ENCODE measurements around the gene EFCAB6. TPM values are rescaled to one million over a fixed set of nuclear protein-coding genes. Genes with fewer than 3 reads are reported as not detected.

The EFCAB6 gene
- total and polyA plus RNA-seq, 2 donors (not counting 3 experiments of a cell fraction or from before 2014, with no cell fraction given) = 0.07 to 0.31 TPM

DNA sequence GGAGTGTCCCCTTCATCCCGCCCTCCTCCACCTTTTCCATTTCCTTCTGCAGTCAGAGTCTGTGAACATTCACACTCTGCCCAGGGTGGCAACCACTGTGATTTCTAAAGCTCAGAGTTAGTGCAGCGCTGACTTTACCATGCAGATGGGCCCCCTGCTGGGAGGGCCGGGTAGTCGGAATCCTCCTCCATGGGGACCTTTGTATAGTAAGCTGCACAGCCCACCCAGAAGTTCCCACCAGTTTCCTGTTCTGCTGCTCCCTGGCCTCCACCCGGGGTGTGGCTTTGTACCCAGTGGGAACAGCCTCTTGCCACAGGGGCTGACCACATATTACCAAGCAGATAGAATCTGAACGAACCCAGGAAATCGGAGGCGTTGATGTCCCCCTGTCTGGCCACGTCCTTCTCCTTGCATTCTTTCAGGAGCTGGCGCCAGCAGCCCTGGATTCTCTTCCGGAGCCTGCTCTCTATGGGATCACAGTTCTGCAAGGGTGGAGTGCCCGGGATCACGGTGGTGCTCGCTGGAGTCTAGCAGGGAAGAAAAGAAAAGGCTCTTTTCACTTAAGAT lies 275.0 kb downstream of the EFCAB6 start:
- Histone ChIP-seq H3K4me2 (ENCODE audit: insufficient read depth, low read length) (no peak overlapping the region), H3K27me3 (ENCODE audit: control insufficient read depth in 2 of 2, insufficient read depth in 2 of 2, low read length in 2 of 2) (no peaks in the 10 kb centered on the region), H3K27ac (ENCODE audit: insufficient read depth, low read depth, low read length) (no peak overlapping the region), H3K9ac (replicated peaks; ENCODE audit: extremely low read depth, insufficient read depth, low read length) (no peak overlapping the region), H4K20me1 (replicated peaks; ENCODE audit: control insufficient read depth, extremely low read depth, insufficient read depth, low read length) (no peaks in the 10 kb centered on the region), H3K9me3 (replicated peaks; ENCODE audit: control insufficient read depth, insufficient read depth, low read length) (no peaks in the 10 kb centered on the region), H3K4me1 (ENCODE audit: control insufficient read depth, extremely low read depth, insufficient read depth, low read length) (no peaks in the 10 kb centered on the region), H3K4me3 (replicated peaks in 1 of 3; ENCODE audit: insufficient read depth in 1 of 3, low read depth in 1 of 3, low read length in 3 of 3) (no peak overlapping the region), H3K79me2 (ENCODE audit: control insufficient read depth, insufficient read depth, low read length) (no peaks in the 10 kb centered on the region), H3K9me1 (replicated peaks; ENCODE audit: control insufficient read depth, extremely low read depth, insufficient read depth, low read length) (no peaks in the 10 kb centered on the region), H2AFZ (ENCODE audit: low read depth, low read length) (no peak overlapping the region), H3K36me3 (ENCODE audit: control insufficient read depth in 2 of 2, extremely low read depth in 1 of 2, insufficient read depth in 2 of 2, low read length in 2 of 2) (no peaks in the 10 kb centered on the region)
- intact Hi-C loops (cut with micrococcal nuclease) (no loop called here), dilution Hi-C loops (cut with MboI; ENCODE audit: extremely low pct_ligation_motif_present, low sequenced_read_pairs) (no loop called here)
- ChIA-PET POLR2A (no interaction called here), CTCF (interaction anchor here (1.4 kb wide), 1 partner anchor 11 kb away, joined by 3 read pairs; no protein-coding TSS in a partner anchor)
- TF ChIP-seq, protein P1, sequence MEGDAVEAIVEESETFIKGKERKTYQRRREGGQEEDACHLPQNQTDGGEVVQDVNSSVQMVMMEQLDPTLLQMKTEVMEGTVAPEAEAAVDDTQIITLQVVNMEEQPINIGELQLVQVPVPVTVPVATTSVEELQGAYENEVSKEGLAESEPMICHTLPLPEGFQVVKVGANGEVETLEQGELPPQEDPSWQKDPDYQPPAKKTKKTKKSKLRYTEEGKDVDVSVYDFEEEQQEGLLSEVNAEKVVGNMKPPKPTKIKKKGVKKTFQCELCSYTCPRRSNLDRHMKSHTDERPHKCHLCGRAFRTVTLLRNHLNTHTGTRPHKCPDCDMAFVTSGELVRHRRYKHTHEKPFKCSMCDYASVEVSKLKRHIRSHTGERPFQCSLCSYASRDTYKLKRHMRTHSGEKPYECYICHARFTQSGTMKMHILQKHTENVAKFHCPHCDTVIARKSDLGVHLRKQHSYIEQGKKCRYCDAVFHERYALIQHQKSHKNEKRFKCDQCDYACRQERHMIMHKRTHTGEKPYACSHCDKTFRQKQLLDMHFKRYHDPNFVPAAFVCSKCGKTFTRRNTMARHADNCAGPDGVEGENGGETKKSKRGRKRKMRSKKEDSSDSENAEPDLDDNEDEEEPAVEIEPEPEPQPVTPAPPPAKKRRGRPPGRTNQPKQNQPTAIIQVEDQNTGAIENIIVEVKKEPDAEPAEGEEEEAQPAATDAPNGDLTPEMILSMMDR (IDR thresholded peaks at IDR 0.05; ENCODE audit: extremely low read depth in 1 of 2, insufficient read depth in 1 of 2, low read depth in 1 of 2, low read length in 2 of 2) = peak in 1 of 2 donors; percentile 9
- TF ChIP-seq FOS (IDR thresholded peaks at IDR 0.05; ENCODE audit: borderline replicate concordance, insufficient read depth, low read length) = no peak
- BruUV-seq (replicated peaks) = no TSS peak
- FAIRE-seq (no peak), DNase-seq (ENCODE audit: low read depth, low spot score) (no peak)

DNA sequence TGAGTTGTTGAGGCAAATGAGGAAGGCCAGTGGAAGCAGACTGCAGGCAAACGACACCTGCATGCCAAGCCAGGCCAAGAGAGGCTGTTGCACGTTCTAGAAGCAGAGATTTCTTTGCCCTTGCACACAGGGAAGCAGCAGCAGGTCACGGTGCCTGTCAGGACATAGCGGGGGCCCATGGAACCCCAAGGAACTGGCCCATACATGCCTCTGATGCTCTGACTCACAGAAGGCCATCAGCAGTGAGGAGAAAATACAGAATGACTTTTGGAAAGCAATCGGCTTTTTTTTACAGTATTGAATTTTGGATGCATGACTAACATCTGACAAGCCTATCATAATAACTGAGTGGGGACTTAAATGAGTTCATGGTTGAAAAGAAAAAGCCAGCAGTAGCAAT lies 276.4 kb downstream of the EFCAB6 start:
- Histone ChIP-seq H4K20me1 (replicated peaks; ENCODE audit: control insufficient read depth, extremely low read depth, insufficient read depth, low read length) (no peaks in the 10 kb centered on the region), H3K79me2 (ENCODE audit: control insufficient read depth, insufficient read depth, low read length) (no peaks in the 10 kb centered on the region), H2AFZ (ENCODE audit: low read depth, low read length) (no peak overlapping the region), H3K27me3 (ENCODE audit: control insufficient read depth in 2 of 2, insufficient read depth in 2 of 2, low read length in 2 of 2) (no peaks in the 10 kb centered on the region), H3K9me3 (replicated peaks; ENCODE audit: control insufficient read depth, insufficient read depth, low read length) (no peaks in the 10 kb centered on the region), H3K4me3 (replicated peaks in 1 of 3; ENCODE audit: insufficient read depth in 1 of 3, low read depth in 1 of 3, low read length in 3 of 3) (no peak overlapping the region), H3K4me1 (ENCODE audit: control insufficient read depth, extremely low read depth, insufficient read depth, low read length) (no peaks in the 10 kb centered on the region), H3K36me3 (ENCODE audit: control insufficient read depth in 2 of 2, extremely low read depth in 1 of 2, insufficient read depth in 2 of 2, low read length in 2 of 2) (no peaks in the 10 kb centered on the region), H3K9ac (replicated peaks; ENCODE audit: extremely low read depth, insufficient read depth, low read length) (no peak overlapping the region), H3K4me2 (ENCODE audit: insufficient read depth, low read length) (no peak overlapping the region), H3K27ac (ENCODE audit: insufficient read depth, low read depth, low read length) (no peak overlapping the region), H3K9me1 (replicated peaks; ENCODE audit: control insufficient read depth, extremely low read depth, insufficient read depth, low read length) (no peaks in the 10 kb centered on the region)
- BruUV-seq (replicated peaks) = no TSS peak
- DNase-seq (ENCODE audit: low read depth, low spot score) (no peak), FAIRE-seq (no peak)
- intact Hi-C loops (cut with micrococcal nuclease) (no loop called here), dilution Hi-C loops (cut with MboI; ENCODE audit: extremely low pct_ligation_motif_present, low sequenced_read_pairs) (no loop called here)
- TF ChIP-seq POLR2AphosphoS5 (IDR thresholded peaks at IDR 0.05; ENCODE audit: insufficient read depth, low read depth, low read length) = no peak
- TF ChIP-seq JUN (IDR thresholded peaks at IDR 0.05; ENCODE audit: borderline replicate concordance, insufficient read depth, insufficient read length, low read depth) = no peak
- no peak for TF ChIP-seq FOS (IDR thresholded peaks at IDR 0.05; ENCODE audit: borderline replicate concordance, insufficient read depth, low read length)
- TF ChIP-seq, protein P1 (IDR thresholded peaks at IDR 0.05; ENCODE audit: extremely low read depth in 1 of 2, insufficient read depth in 1 of 2, low read depth in 1 of 2, low read length in 2 of 2) = no peak
- TF ChIP-seq, protein P2, sequence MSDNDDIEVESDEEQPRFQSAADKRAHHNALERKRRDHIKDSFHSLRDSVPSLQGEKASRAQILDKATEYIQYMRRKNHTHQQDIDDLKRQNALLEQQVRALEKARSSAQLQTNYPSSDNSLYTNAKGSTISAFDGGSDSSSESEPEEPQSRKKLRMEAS (IDR thresholded peaks at IDR 0.05; ENCODE audit: insufficient read depth, insufficient read length) = no peak
- no peak for TF ChIP-seq GATA2 (IDR thresholded peaks at IDR 0.05; ENCODE audit: insufficient read depth, insufficient read length, low read depth, low read length)
- no peak for TF ChIP-seq MYC (IDR thresholded peaks at IDR 0.05; ENCODE audit: low read depth, low read length)
- TF ChIP-seq EZH2 (IDR thresholded peaks at IDR 0.05; ENCODE audit: borderline replicate concordance, low read depth, low read length, severe bottlenecking) = no peak
- no peak for TF ChIP-seq POLR2A (IDR thresholded peaks at IDR 0.05; ENCODE audit: low read depth, low read length)
- POLR2A ChIA-PET = no interaction called here
- CTCF ChIA-PET = no interaction called here

Measured in endothelial cell of umbilical vein (primary cell).